Suppressor macrophage treated with lipopolysaccharide for 4 hours (primary cell): ENCODE data around the gene SEZ6L.

Experiments used
- DNase-seq: peaks from one replicate; pipeline ENCODE4 v3.0.0-alpha.2; 2020

SEZ6L gene

GRCh38 chr22:26169315-26170111, at the start of gene SEZ6L:
Gene SEZ6L, plus strand, starts transcription at chr22:26169462. Its CDS starts 208 bp downstream, at chr22:26169670.
- DNase-seq, result peak; percentile 48

DNA sequence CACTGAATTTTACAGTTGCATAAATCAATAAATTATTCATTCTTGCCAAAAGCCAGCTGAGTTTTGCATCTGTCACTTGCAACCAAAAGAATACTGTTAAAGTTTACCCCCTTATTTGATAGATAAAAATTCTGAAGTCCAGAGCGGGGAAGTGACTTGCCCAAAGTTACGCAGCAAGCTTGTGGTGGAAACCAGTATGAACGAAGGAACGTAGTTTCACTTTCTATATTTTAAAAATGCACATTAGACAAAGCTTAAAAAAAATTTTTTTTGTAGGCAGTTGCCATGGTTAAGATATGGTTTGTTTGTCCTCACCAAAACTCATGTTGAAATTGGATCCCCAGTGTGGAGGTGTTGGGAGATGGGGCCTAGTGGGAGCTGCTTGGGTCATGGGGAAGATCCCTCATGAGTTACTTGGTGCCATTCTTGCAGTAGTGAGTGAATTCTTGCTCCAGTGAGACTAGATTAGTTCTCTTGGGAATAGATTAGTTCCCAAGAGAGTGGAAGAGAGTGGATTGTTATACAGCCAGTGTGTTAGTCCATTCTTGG, 46.3 kb upstream of the SEZ6L start:
- DNase-seq, result peak; percentile 1

- DNase-seq, result no peak
These were observed 44.1 kb upstream of the SEZ6L start for GRCh38 chr22:26124991-26125725.

GRCh38 chr22:26127126-26127525, 42.1 kb upstream of the SEZ6L start:
- no peak for DNase-seq

- DNase-seq, result no peak
These were observed 41.7 kb upstream of the SEZ6L start for GRCh38 chr22:26127556-26127955.

GRCh38 chr22:26131589-26132154, 37.6 kb upstream of the SEZ6L start:
- no peak for DNase-seq

GRCh38 chr22:26134654-26135330, 34.5 kb upstream of the SEZ6L start:
- DNase-seq, result peak; percentile 5

GRCh38 chr22:26135806-26136205, 33.5 kb upstream of the SEZ6L start:
- no peak for DNase-seq

GRCh38 chr22:26139310-26139709, 30.0 kb upstream of the SEZ6L start:
- DNase-seq, result no peak

DNA sequence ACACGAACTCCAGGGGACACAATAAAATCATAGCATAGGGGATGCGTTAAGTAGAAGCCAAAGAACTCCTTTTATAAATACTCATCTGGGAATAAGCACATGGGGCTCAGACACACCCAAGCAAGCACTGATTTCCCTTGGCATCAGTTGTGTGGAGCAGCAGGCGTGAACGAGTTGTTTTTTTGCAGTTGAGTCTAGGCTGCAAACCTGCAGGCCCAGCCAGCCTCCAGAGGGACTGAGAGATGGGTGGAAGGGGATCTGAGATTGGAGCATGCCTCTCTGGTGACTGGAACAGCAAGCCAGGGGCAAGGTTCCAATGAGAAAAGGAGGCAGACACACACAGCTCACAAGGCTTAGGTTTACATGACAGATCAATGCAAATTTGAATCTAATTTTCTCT, 27.4 kb upstream of the SEZ6L start:
- DNase-seq, result no peak

- DNase-seq, result no peak
These were observed 25.4 kb upstream of the SEZ6L start for GRCh38 chr22:26143806-26144325.

DNA sequence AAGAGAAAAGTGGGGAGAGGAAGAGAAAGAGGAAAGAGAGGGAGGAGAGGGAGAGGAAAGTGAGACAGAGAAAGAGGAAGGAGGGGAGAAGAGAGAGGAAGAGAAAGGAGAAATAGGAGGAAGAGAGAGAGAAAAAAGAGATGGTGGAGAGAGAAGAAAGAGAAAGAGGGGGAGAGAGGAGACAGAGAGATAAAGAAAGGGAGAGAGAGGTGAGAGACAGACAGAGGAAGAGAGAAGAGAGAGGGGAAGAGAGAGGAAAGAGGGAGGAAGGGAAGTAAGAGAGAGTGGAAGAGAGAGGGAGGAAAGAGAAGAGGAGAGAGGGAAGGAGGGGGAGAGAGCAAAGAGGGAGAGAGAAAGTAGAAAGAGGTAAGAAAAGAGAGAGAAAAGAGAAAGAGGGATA, 9.4 kb upstream of the SEZ6L start:
- no peak for DNase-seq

- DNase-seq, result no peak
These were observed 7.5 kb upstream of the SEZ6L start for GRCh38 chr22:26161746-26162145.

GRCh38 chr22:26162926-26163325, 6.3 kb upstream of the SEZ6L start:
- DNase-seq, result peak; percentile 12

DNA sequence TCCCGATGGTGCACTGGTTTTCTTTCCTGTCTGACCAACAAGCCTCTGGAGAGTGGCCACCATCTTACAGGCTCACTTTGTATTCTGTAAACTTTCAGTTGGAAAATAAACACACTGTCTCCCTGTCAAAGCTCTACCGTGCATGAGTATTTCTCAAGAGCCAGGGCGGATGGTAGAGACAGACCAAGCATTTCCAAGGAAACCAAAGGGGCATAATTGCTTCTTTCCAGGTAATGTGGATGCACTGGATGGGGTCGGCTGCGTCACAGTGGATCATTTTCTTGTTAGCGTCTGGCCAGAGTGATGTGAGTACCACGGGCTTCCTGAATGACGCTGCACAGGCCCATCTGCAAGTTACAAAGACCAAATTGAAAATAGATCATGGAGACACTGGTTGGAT, 5.1 kb upstream of the SEZ6L start:
- DNase-seq, result no peak

GRCh38 chr22:26168330-26168851, 871 bp upstream of the SEZ6L start:
- no peak for DNase-seq

GRCh38 chr22:26168939-26169314, 335 bp upstream of the SEZ6L start:
- DNase-seq, result no peak

- no peak for DNase-seq
These were observed 840 bp downstream of the SEZ6L start for GRCh38 chr22:26170112-26170492.

DNA sequence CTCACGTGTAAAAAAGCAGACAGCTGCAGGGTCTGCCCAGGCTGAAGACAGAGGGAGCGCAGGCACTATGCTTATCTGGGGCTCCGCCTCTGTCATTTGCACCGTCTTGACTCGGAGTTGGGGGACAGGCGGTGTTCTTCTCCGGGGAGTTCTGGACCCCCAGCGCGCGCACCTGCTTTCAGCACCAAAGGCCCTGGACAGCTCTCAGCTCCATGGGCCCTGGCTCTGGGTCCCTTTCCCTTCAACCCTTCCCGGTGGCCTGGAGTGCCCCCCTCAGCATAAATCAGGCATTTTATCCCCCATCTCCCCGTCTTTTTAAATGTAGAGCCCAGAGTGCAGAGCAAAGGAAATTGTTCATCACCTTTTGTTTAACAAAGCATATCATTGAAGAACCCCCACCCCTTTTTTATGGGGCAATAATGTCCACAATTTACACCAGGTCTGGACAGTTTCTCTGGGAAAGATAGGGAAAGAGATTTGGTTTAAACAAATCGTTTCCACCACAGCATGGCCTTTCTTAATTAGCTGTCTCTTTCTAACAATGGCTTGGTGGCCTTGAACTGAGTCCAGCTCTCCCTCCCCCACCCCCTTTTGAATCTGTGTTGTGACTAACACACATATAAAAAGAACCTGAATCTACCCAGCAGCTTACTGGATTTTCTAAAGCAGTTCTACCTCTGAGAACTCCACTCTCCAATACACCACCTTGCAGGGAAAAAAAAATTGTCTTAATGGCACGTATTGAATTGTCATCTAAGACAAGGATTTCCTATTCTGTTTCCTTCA, 1.7 kb downstream of the SEZ6L start:
- no peak for DNase-seq

DNA sequence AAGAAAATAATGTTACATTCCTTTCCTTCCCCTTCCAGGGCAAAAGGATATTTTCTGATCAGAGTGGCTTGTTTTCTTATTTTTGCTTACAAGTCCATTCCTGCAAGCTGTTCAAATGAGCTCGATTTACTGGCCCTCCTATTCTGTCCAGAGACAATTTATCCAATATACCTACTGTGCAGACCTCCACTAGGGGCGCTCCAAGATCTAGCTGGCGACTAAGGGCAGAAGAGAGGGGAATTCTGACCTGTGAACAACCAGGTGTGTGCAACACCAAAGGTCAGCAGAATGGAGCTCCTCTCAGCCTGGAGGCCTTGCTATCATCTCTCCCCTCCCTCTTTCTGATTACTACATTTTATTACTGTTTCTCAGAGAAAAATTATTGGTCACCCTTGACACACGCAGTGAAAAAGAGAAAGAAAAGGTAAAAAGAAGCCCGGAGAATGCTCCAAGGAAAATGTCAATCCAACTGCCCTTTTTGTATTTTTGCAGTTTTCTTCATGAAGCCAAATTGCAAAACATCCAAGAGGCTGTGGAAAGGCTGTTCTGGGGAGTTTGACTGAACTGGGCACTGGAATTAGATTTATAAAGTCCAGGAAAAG, 3.2 kb downstream of the SEZ6L start:
- peak; percentile 50 for DNase-seq

GRCh38 chr22:26174280-26174679, 5.0 kb downstream of the SEZ6L start:
- DNase-seq, result no peak
